GOT3 (cell line): ENCODE results near the gene BIRC7.

Experiments
- DNase-seq: peaks from one replicate; lab custom pipeline; 2025; ENCODE audit warnings: mixed read lengths; lab: John Stamatoyannopoulos, UW

Gene BIRC7

DNA sequence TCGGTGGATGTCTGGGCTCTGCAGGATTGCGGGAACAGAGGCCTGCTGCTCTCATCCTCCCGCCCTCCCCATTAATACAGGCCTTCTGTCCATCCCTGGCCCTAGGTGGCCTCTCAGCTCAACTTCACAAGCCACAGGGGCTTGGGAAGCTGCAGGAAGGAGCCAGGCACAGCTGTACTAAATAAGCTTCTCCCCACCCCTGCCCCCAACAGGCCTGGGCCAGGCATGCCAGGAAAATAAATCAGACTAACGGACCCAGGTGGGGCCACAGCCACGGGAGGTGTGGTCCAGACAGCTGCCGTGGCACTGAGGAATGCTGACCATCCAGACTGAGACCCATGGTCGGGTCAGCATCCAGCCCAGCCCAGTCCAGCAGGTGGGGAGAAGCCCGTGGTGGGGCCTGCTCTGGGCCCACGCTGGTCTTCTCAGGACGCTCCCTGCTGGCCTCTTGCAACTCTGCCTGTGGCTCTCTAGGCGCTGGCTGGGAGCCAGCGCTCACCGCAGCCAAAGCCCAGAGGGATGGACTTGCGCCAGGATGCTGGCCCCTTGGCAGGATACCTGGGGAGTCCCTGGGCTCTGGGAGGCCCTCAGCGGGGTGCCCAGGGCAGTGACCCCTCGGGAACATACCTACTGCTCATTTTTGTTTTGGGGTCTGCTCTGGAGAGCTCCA lies 11.2 kb upstream of the BIRC7 start:
- no peak for DNase-seq

DNA sequence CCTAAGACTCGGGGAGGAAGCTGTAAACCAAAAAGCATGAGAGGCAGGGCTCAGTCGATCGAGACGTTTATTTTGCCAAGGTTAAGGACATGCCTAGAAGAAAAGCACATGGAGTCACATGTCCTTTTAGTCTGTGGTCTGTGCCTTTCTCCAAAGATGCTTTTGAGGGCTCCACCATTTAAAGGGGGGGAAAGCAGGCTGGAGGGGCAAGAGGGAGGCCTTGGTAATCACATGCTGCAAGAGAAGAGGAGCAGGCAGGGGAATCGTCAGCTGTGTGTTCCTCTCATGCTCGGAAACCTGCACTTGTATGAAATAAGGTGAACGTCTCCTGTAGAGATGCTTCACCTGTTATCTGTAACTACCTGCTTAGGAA lies 10.6 kb upstream of the BIRC7 start:
- no peak for DNase-seq

DNA sequence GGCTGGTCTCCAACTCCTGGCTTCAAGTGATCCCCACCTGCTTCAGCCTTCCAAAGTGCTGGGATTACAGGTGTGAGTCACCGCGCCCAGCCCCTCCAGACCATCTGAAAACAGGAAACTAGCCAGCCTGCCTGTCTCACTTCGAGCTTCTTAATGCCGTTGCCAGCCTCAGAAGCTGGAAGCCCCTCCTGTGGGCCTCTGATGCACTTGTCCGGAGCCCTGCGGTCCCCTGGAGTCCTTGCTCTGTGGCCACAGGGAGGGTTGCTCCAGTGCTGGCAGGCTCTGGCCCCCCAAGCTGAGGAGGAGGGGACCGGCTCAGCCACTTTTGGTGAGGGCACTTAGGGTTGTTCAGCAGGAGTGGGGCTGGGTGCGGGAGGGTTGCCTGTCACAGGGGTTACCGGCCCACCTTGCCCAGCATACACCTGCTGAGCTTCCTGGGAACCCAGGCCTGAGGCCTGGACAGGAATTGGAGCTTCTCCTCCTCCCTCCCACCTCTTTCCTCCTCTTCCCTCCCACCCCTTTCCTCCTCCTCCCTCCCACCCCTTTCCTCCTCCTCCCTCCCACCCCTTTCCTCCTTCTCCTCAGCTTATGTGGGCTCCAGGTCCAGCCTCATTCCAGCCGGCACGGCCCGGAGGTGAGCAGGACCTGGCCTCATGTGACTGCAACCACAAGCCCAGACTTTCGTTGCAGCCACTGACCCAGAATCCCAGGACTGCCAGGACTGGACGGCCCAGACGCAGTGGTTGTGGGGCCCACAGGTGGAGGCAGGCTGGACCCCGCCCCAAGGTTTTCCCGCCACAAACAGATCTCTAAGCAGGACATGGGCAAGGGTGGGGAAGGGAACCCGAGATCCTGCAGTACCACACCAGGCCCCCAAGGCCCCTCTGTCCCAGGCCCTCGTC lies 9.4 kb upstream of the BIRC7 start:
- no peak for DNase-seq

DNA sequence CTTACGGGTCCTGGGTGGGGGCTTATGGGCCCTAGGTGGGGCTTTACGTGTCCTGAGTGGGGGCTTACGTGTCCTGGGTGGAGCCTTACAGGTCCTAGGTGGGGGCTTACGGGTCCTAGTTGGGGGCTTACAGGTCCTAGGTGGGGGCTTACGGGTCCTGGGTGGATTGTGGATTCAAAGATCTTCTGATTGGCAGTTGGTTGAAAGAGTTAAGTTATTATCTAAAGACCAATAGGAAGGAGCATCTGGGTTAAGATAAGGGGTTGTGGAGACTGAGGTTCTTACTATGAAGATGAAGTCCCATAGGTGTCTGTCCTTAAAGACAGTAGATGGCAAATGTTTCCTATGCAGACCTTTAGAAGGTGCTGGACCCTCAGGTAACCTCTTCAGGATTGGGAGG lies 8.4 kb upstream of the BIRC7 start:
- DNase-seq, result no peak

DNA sequence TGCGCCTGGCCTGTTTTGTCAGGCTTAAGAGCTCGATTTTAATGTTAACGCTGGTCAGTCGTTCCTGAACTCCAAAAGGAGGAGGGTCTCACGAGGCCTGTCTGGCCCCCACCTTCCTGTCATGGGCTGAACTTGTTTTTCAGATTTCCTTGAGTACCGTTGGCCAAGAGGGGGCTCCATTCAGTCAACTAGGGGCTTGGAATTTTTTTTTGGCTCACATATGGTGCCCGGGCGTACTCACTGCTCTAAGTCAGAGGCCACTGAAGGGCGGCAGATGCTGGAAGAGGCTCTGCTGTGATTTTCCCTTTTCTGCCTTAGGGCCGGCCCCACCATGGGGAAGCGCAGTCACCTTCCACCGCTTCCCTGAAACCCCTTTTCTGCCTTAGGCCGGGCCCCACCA lies 6.9 kb upstream of the BIRC7 start:
- DNase-seq, result no peak

DNA sequence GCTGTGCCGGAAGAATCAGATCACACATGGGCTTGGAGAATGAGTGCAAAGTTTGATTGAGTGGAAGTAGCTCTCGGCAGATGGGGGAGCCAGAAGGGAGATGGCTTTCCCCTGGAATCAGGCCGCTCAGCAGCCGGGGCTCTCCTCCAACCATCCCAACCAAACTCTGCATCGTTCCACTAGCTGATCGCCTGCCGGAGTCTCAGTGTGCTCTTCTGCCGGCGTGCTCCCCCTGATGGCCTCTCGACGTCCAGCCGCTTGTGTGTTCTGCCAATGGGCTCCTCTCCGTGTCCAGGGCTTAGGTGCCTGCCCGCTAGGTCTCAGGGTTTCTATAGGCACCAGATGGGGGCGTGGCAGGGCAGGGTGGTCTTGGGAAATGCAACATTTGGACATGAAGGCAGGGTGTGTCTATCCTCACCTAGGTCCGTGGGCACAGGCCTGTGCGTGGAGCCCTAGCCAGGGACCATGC lies 4.9 kb upstream of the BIRC7 start:
- no peak for DNase-seq

DNA sequence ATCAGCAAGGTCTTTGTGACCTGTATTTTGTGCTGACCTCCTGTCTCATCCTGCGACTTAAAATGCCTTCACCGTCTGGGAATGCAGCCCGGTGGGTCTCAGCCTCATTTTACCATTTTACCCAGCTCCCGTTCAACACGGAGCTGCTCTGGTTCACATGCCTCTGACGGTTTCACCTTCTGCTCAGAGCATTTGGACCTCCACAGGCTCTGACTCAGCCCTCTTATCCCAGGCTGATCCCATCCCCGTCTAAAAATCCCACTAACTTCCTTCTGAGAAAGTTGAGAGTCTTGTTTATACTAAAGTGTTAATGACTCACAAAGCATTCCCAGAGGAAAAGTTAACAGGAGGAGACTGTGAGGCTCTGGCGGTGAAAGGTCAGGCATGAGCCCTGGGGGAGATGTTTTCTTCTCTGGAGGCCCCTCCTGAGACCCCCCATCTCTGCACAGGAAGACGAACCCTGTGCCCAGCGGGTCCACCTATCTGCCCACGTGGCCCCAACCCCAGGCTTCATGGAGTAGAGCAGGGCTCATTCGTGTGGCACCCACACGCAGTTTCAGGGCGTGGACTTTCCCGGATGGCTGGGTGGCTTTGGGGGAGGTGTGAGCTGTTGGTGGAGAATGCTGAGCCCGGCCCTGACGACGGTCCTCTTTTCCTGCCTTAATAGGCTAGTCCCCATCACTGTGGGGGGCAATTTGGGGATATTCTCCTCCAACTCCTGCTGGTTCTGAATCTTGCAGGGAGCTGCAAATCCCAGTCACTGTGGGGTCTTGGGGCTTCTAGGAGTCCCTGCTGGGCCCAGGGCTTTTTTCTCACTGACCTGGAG lies 3.3 kb upstream of the BIRC7 start:
- DNase-seq, result peak; percentile 37

DNA sequence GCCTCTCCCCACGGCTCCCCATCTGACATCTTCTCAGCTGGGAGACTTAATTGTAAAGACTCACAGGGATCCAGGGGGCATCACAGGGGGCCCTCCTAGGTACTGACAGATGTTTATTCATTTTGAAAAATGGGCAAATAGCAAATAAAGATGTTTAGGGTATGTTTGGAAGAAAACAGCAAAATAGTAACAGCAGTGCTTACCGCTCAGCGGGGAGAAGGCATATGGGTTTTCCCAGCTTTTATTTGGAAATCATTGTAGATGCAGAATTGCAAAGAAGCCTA lies 2.7 kb upstream of the BIRC7 start:
- DNase-seq, result no peak

DNA sequence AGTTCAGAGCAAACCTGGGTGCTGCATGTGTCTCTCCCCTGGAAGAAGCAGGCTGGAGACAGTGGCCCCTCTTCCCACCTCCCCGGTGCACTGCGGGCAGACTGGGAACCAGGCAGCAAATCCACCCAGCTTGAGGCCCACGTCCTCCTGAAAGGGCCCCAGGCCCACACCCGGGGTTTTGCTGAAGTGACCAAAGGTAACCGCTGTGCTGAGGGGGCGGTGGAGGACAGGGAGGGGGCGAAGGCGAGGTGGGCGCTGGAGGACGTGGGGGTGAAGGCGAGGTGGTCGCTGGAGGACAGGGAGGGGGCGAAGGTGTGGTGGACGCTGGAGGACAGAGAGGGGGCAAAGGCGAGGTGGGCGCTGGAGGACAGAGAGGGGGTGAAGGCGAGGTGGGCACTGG lies 1.8 kb upstream of the BIRC7 start:
- DNase-seq, result no peak

DNA sequence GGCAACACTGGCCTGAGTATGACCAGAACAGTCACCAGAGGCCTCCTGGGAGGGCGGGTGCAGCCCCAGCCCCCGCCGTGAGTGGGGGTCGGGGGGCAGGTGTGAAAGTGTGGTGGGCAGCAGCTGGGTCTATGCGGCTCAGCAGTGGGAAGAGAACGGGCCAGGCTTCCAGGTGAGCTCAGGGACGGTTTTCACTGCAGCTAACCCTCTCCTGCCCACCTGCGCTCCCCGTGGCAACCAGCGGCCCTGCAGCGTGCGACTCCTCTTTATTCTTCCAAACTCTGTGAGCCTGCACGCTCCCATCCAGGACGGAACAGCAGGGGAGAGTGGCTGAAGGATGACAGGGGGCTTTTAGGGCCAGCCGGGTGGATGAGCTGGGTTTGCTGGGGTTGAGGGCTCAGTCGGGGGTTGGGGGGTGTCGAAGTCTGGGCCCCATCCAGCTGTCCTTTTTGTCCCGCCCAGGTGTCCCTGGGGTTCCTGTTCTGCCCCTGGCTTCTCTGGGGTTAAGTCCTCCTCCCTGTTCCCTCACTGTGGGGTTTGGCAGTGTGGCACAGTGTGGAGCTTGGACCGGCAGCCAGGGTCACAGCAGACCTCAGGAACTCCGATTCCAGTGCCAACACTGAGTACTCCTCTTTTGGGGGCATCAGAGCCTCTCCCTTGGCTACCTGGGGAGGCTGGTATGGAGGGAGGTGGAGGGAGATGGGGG lies 859 bp upstream of the BIRC7 start:
- DNase-seq, result no peak

DNA sequence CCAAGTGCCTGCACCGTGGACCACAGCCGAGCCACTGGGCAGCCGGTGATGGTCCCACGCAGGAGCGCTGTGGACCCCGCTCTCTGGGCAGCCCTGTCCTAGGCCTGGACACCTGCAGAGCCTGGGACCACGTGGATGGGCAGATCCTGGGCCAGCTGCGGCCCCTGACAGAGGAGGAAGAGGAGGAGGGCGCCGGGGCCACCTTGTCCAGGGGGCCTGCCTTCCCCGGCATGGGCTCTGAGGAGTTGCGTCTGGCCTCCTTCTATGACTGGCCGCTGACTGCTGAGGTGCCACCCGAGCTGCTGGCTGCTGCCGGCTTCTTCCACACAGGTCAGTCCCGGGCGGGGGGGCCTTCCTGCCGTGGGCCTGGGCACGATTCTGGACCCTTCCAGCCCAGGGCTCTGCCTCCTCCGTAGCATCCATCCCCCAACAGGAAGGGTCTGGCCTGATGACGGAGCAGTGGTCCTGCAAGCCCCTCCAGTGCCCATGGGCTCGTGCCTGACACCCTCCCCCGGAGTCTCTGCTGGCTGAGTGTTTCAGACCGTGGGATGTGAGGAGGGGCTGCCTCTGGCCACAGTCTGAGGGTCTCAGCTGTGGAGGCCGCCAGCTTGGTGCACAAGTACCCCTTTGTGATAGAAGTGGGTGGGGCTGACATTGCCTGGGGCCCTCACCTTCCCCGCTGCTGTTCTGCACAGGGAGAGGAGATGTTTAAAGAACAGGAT lies 572 bp downstream of the BIRC7 start:
- DNase-seq, result no peak

DNA sequence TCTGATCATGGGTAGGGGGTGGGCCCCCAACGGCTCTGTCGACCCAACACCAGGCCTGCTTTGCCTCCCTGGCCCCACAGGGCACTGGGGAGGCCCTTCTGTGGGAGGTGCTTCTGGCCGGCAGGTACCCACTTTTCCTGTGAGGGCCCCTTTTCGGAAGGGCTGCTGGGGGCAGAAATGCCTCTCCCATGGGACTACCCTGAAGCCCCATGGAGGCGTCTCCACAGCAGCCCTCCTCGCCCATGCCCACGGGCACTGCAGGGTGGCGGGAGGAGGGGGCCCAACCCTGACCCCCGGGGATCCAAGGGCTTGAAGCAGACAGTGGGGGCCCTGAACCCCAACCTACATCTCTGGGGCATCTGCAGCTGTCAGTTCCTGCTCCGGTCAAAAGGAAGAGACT lies 2.3 kb downstream of the BIRC7 start:
- no peak for DNase-seq

DNA sequence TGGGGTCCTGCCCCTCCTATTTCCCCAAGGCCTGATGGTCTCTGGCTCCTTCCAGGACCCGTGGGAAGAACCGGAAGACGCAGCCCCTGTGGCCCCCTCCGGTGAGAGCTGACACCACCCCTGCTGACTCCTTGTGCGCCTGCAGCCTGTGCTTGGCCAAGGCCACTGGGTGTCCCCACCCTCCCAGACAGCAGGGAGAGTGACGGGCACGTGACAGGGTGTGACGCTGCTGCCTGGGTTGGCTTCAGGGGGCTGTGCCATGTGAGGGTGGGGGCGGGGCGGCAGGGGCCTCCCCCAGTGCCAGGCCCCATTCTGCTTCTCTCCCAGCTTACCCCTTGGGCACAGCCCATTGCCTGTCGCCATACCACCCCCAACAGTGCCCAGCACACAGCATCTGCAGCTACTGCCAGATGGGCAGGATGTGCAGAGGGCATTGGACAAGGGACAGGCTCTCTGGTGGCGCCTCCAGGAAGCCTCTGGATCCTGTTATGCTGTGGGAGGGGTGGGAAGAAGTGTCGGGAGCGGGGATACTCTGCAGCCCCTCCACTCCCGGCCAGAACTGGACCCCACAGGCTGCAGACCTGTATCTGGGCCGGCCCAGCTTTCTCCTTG lies 2.9 kb downstream of the BIRC7 start:
- DNase-seq, result no peak

DNA sequence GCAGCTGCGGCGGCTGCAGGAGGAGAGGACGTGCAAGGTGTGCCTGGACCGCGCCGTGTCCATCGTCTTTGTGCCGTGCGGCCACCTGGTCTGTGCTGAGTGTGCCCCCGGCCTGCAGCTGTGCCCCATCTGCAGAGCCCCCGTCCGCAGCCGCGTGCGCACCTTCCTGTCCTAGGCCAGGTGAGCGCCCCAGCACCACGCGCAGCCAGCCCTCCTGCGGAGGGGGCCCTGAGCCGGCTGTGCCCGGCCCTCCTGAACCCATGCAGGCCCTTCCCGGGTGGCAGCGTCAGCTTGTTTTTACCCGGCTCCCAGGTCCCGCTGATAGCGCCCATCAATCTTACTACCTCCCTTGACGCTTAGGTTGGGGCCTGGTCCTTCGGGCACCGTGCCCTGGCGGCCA lies 3.7 kb downstream of the BIRC7 start:
- no peak for DNase-seq

DNA sequence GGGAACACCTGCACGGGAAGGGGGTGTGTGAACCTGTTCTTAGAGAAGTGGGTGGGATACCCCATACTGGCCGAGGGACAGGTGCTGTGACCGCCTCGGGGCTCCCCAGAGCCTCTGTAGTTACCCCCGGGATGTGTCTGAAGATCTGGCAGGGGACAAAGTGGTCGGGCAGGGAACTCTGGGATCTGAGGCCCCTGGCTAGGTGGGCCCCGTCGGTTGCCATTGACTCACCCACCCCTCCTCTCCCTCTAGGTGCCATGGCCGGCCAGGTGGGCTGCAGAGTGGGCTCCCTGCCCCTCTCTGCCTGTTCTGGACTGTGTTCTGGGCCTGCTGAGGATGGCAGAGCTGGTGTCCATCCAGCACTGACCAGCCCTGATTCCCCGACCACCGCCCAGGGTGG lies 4.3 kb downstream of the BIRC7 start:
- no peak for DNase-seq

DNA sequence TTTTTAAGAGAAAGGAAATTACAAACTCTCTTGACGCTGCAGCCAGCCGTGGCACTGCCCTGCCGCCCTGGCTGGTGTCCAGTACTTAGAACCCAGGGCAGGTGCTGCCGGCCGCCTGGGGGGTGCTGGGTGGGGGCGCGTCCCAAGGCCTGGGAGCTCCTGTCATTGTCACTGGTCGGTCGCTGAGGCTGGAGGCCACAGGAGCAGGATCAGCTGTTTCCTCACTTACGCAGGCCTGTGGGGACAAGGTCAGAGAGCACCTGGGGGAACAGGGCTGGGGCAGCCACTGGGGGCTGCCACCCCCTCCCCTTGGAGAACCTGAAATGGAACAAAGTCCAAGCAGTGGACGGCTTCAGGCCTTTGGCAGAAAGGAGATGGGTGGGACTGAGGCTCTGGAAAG lies 5.6 kb downstream of the BIRC7 start:
- no peak for DNase-seq

DNA sequence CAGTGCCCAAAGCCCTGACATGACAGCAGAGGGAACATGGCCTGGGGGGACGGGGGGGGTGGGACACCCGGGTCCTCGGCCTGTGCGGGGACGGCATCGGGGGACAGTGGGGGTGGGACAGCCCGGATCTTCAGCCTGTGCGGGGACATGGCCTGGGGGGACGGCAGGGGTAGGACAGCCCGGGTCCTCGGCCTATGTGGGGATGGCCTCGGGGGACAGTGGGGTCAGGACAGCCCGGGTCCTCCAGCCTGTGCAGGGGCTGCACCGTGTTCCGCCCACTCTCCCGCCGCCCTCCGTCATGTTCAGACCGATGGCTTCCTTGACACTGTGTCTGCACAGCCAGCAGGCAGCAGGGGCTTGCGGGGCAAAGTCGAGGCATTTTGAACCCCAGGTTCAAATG lies 7.0 kb downstream of the BIRC7 start:
- no peak for DNase-seq

DNA sequence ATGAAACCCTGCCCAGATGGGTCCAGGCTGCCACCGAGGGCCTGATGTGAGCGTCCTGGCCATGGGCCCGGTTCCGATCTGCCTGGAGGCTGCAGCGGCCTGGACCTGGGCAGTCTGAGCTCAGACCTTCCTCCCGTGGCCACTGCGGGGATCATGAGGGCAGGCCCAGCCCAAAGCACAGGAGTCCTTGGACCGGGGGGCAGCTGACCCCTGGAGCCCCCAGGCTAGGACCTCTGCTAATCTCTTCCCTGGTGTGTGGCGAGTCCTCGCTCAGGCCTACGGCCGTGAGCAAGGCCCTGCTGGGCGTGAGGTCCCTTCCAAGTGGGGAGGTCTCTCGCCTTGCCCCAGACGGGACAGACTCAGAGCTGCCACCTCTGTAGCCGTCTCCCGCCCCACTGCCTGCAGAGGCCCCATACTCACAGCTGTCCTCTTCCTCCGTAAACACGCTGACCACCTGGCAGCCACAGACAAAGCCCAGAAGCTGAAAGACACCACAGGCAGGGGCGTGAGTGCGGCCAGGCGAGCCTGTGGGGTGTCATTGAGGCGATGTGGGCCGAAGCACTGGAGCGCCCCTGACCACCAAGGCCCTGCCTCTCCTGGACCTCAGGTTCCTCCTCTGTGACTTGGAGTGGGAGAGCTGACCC lies 8.0 kb downstream of the BIRC7 start:
- no peak for DNase-seq

DNA sequence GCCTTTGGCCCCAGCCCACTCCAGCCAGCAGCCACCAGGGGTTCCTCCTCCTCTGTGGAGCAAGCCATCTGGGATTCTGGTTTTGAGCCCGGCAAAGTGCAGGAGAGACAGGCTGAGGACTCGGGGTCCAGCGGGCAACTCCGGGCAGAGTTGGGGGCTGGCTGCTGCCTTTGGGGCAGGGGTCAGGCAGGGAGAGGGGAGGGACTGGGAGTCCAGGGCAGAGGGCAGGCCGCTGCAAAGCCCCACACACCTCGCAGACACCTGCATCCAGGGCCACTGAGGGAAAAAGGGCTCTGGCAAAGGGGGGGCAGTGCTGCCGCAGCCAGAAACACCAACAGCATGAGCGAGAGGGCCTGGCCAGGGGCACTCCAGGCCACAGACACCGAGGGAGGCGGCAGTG lies 8.8 kb downstream of the BIRC7 start:
- no peak for DNase-seq

DNA sequence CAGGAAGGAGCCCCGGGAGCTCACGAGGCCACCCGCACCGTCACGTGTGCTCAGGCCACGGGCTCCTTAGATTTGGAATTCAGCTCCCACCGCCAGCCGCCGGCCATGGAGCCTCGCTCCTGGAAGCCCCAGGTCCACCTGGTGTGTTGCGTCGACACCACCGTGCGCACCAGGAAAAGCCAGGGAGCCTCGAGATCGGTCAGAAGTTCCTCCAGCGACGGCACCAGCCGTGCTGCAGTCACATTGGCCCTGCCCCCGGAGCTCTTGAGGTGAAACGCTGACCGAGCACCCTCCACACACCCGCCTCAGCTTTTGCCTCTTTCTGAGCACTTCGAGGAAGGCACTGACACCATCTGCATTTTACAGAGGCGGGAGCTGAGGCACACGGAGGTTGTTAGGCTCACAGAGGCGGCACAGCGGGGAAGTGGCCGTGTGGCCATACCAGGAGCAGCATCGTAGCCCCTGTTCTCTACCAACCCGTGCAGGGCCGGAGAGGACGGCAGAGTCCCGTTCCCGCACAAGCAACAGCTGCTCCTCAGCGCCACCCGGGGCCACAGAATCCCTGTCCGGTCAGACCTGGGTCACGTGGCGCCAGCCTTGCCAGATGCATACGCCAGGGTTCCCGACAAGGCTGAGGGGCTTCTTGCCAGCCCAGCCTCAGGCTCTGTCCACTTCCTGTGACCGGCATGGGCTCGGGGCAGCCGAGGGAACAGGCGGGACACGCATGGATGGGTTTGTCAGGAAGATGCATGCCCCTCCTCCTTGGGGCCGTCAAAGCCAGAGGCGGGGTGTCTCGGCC lies 11.0 kb downstream of the BIRC7 start:
- no peak for DNase-seq
